ENCODE measurements around the gene TOMM40.
A peak's percentile ranks its signal among the peaks of the same experiment; 100 is the strongest.
"Not testable (repeated sequence)": the region's sequence is repeated elsewhere in the genome, so short reads cannot be mapped to it uniquely, and the experiment has no call there.

Gene TOMM40

DNA sequence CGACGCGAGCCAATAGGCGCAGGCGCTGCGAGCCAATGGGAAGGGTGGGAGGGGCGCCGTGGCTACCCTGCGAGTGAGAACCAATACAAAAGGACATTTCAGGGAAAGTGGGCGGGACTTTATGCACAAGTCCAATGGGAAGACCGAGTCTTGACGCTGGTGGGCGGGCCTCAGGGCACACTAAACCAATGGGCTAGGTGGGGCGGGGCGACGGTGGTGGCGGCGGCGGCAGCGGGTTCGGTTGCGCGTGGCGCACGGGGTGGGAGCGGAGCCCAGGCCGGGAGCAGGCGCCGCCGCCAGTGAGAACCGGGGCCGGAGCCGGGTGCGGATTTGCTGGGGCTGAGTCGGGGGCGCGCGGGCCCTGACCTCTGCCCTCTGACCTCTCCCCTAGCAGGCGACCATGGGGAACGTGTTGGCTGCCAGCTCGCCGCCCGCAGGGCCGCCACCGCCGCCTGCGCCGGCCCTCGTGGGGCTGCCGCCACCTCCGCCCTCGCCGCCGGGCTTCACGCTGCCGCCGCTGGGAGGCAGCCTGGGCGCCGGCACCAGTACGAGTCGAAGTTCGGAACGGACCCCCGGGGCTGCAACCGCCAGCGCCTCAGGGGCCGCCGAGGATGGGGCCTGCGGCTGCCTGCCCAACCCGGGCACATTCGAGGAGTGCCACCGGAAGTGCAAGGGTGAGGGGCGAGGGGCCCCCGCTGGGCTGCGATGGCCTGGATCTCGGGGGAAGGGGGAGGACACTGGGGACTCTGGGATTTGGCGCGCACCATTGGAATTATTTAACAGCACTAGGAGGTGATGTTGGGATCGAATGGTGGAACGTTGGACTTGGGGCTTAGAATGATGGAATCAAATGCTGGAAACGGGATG is at the start of gene TOMM40:
TSS of gene TOMM40 (plus strand) at position 239 of the 867 bp plus-strand sequence. CDS start at position 401, 162 bp downstream.
- DNase-seq (ENCODE audit: low spot score) = no peak

DNA sequence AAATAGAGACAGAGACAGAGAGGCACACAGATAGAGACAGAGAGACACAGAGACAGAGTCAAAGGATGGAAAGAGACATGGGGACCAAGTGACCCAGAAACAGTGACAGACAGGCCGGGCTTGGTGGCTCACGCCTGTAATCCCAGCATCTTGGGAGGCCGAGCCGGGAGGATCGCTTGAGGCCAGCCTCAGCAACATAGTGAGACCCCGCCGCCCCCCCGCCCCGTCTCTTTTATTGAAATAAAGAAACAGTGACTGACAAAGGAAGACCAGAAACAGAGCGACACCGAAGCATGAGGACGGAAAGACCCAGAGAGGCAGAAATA is 45.8 kb upstream of the TOMM40 start:
- no peak for DNase-seq (ENCODE audit: low spot score)

DNA sequence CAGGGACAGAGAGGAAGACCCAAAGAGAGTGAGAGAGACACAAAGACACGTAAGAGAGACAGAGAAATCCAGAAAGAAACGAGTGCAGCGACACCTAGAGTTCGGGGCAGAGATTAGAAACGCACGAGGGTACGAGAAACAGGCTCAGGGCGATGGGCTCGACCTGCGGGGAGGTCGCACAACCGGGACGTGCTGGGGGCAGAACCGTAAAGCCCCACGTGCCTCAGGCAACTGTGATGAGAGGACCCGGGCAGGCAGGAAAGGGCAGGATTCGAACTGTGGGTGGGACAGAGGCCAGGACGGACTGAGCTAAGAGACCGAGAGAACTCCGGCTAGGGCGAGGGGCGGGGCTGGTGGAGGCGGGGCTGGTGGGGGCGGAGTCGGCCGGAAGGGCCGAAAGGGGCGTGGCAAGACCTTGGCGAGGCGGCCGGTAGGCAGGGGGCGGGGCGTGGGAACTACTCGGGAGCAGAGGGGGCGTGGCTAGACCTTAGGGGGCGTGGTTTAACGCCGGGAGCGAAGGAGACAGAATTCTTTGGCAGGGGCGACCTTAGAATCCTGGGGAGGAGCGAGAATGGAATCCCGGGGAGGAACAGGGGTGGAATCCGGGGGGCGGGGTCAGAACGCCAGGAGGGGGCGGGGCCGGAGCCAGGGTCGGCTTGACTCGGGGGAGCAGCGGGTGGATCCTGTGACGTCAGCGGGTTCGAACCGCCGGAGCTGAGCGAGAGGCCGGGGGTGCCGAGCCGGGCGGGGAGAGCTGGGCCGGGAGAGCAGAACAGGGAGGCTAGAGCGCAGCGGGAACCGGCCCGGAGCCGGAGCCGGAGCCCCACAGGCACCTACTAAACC is 45.2 kb upstream of the TOMM40 start, which contains the start of gene NECTIN2:
TSS of gene NECTIN2 (plus strand) at position 686 of the 843 bp plus-strand sequence. CDS start 229 bp downstream, outside the sequence.
- DNase-seq (ENCODE audit: low spot score) = peak; percentile 91

DNA sequence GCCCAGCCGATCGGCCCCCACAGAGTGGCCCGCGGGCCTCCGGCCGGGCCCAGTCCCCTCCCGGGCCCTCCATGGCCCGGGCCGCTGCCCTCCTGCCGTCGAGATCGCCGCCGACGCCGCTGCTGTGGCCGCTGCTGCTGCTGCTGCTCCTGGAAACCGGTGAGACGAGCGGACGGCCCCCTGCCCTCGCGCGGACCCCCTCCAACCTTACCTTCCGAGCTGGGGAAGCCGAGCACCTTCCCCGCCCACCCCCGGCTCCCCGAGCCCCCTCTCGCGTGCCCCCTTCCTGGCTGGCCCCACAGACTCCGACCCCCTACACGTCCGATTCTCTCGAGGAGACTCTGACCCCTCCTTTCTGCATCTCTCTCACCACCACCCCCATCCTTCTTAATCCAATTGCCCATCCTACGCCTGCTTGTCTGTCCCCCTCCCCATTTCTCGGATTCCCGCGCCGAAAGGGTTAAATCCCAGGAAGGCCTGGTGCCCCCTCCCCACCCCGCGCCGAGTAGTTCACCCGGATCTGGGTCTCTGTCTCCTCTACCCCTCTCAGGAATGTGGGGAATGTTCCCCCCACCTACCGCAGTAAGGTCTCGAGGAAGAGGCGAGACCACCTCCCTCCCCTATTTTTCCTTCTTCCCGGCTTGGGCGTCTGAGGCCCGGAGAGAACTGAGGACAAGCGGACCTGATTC is 44.5 kb upstream of the TOMM40 start:
- no peak for DNase-seq (ENCODE audit: low spot score)

DNA sequence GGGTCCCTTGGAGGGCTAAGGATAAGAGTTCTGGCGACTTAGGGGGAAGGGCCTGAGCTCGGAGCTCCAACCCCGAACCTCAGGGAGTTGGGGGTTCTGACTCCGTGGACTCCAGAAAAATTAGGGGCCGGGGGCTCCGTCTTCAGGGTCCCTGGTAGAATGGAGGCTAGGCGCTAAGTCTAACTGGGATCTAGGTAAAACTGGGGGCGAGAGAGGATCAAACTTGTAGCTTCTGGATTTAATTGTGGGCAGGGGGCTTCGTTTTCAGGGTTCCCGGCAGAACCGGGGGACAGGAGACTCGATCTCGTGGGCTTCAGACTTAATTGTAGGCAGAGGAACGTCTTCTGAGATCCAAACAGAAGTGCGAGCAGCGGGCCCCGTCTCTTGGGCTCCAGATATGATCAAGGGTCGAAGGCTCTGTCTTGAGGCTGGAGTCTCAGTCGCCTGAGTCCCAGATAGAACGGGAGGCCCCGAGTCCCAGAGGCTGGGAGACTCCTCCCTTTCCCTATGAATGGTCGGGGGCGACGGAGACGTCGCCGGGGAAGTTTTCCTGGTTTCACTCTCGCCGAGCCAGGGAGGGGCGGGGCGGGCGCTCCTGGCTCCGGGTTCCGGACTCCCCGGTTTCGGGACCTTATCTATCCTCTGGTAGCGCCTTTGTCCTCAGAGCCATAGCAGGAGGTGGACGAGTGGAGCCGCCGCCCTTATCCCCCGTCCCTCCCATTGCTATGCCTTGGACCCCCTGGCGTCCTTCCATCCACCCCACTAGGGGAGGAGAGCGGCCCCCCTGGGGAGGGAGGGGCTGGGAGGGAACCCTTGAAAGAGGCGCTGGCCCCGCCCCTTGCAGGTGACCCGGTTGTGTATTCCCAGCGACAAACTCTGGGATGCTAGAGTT is 43.7 kb upstream of the TOMM40 start:
- no peak for DNase-seq (ENCODE audit: low spot score)

- DNase-seq (ENCODE audit: low spot score) = no peak
Measured at GRCh38 chr19:44848036-44848811, 42.8 kb upstream of the TOMM40 start.

GRCh38 chr19:44848812-44849447 is 42.1 kb upstream of the TOMM40 start:
- DNase-seq (ENCODE audit: low spot score) = no peak

DNA sequence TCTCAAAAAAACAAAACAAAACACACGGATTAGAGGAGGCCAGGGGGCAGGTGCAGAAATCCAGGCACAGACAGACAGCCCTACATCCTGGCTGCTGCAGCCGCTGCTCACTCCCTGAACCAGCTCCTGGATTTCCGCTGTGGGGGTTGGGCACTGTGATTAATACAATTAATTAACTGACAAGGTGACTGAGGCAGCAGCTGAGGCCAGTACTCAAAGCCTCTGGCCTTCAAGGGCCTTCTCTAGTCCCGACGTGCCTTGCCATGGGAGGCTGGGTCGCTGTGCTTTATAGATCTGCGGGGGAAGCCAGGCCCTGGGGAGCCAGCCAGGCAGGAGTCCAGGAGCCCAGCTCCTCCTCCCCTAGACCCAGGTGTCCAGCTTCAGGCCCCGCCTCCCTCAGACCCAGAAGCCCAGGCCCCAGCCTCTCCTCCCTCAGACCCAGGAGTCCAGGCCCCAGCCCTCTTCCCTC is 40.4 kb upstream of the TOMM40 start:
- no peak for DNase-seq (ENCODE audit: low spot score)

- DNase-seq (ENCODE audit: low spot score) = no peak
Measured at GRCh38 chr19:44851427-44851826, 39.6 kb upstream of the TOMM40 start.

GRCh38 chr19:44855606-44856005 is 35.4 kb upstream of the TOMM40 start:
- DNase-seq (ENCODE audit: low spot score) = no peak

DNA sequence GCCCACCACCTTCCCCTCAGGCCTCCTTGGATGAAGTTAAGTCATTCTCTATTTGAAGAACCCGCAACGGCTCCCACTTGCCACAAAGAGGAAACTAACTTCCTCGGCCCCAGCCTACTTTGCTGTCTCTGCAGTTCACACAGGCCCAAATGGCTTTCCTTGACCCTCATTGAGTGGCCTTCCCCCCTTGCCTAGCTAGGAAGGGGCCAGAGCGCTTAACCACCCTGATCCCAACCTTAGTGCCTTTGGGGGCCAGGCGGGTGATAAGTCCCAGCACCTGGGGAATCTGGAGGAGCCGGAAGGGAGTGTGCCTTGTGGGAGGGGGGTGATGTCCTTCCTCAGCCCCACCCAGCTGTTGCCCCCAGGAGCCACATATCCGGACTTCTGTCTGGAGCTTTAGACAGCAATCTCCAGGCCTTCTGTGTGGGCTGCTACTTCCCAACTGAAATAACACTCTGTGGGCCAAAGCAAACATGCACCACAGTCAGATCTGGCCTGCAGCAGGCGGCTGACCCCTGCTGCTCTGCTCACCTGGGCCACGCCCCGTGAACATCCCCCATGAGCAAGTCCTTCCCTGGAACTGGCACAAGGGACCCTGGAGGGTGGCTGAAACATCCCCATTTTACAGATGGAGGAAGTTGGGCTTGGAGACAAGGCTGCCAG is 34.5 kb upstream of the TOMM40 start:
- no peak for DNase-seq (ENCODE audit: low spot score)

- no peak for DNase-seq (ENCODE audit: low spot score)
Measured at GRCh38 chr19:44857837-44858236, 33.2 kb upstream of the TOMM40 start.

- DNase-seq (ENCODE audit: low spot score) = not testable (repeated sequence)
Measured at GRCh38 chr19:44861576-44861975, 29.5 kb upstream of the TOMM40 start.

GRCh38 chr19:44863990-44864389 is 27.1 kb upstream of the TOMM40 start:
- DNase-seq (ENCODE audit: low spot score) = no peak

DNA sequence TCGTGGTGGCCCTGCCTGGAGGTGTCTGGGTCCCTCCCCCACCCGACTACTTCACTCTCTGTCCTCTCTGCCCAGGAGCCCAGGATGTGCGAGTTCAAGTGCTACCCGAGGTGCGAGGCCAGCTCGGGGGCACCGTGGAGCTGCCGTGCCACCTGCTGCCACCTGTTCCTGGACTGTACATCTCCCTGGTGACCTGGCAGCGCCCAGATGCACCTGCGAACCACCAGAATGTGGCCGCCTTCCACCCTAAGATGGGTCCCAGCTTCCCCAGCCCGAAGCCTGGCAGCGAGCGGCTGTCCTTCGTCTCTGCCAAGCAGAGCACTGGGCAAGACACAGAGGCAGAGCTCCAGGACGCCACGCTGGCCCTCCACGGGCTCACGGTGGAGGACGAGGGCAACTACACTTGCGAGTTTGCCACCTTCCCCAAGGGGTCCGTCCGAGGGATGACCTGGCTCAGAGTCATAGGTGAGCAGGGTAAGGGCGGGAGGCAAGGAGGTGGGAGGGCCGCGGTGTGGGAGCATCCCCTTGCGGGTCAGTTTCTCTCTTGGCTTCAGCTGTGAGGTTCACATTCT is 25.8 kb upstream of the TOMM40 start:
- no peak for DNase-seq (ENCODE audit: low spot score)

DNA sequence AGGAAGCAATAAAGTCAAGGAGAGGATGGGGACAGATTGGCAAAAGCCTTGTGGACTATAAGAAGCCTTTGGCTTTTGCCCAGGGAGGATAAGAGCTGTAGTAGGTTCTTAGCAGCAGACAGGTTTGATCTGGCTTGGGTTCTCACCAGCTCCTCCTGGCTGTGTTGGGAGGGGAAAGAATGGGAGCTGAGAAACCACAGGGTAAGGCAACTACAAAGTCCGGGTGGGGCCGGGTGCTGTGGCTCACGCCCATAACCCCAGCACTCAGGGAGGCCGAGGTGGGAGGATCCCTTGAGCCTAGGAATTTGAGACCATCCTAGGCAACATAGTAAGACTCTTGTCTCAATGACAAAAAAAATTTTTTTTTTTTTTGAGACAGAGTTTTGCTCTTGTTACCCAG is 24.4 kb upstream of the TOMM40 start:
- DNase-seq (ENCODE audit: low spot score) = no peak

DNA sequence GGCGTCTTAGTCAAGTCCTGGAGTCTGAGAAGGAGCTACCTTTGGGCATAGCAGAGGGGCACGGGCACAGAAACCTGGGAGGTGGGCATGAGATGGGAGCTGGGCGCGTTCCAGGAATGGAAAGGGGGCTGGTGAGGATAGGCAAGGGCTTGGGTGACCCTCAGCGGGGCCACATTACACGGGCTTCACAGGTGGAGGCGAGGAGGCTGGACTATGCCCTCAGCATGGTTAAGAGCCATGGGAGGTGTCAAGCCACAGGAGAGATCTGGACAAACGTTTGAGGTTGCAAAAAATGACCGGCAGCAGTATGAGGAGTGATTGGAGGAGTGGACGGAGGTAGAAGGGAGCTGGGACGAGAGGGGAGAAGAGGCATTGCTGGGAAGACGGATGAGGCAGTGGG is 23.5 kb upstream of the TOMM40 start:
- no peak for DNase-seq (ENCODE audit: low spot score)

- no peak for DNase-seq (ENCODE audit: low spot score)
Measured at GRCh38 chr19:44869733-44870470, 21.2 kb upstream of the TOMM40 start.
